Measurements from ENCODE around the gene RFX2. TPM values are rescaled to one million over a fixed set of nuclear protein-coding genes. Genes with fewer than 3 reads are reported as not detected.

The RFX2 gene
- polyA plus RNA-seq, 2 donors = 5.3 to 8.8 TPM

- Histone ChIP-seq H3K27me3 (ENCODE audit: control insufficient read depth in 1 of 2, insufficient read depth in 2 of 2, low read length in 2 of 2) (no peaks in the 10 kb centered on the region), H3K27ac (ENCODE audit: low read depth in 2 of 2, low read length in 1 of 2) (no peak overlapping the region), H3K9me3 (ENCODE audit: control insufficient read depth in 2 of 2, insufficient read depth in 1 of 2, low read depth in 1 of 2, low read length in 1 of 2) (no peaks in the 10 kb centered on the region), H3K36me3 (ENCODE audit: control insufficient read depth in 2 of 2, insufficient read depth in 2 of 2, low read length in 1 of 2) (peaks cover 0 to 23% of the 10 kb centered on the region in 2 donors), H3K4me3 (ENCODE audit: low read depth in 1 of 2, low read length in 2 of 2) (no peak overlapping the region), H3K4me1 (ENCODE audit: control insufficient read depth in 2 of 2, insufficient read depth in 2 of 2, low read length in 1 of 2) (no peaks in the 10 kb centered on the region)
- WGBS, 2 donors = 94% methylated on average over 26 of the region's 26 CpGs
Observed at GRCh38 chr19:6002591-6002990, 107.7 kb downstream of the RFX2 start.

- Histone ChIP-seq H3K36me3 (ENCODE audit: control insufficient read depth in 2 of 2, insufficient read depth in 2 of 2, low read length in 1 of 2) (peaks cover 0 to 19% of the 10 kb centered on the region in 2 donors), H3K9me3 (ENCODE audit: control insufficient read depth in 2 of 2, insufficient read depth in 1 of 2, low read depth in 1 of 2, low read length in 1 of 2) (no peaks in the 10 kb centered on the region), H3K27me3 (ENCODE audit: control insufficient read depth in 1 of 2, insufficient read depth in 2 of 2, low read length in 2 of 2) (no peaks in the 10 kb centered on the region), H3K27ac (ENCODE audit: low read depth in 2 of 2, low read length in 1 of 2) (no peak overlapping the region), H3K4me3 (ENCODE audit: low read depth in 1 of 2, low read length in 2 of 2) (no peak overlapping the region), H3K4me1 (ENCODE audit: control insufficient read depth in 2 of 2, insufficient read depth in 2 of 2, low read length in 1 of 2) (peaks cover 0 to 2% of the 10 kb centered on the region in 2 donors)
- 86 to 92% methylated on average over 7 of the region's 7 CpGs for WGBS, 2 donors
Observed at GRCh38 chr19:6000228-6000847, 110.0 kb downstream of the RFX2 start.

- H3K4me1 ChIP-seq (ENCODE audit: control insufficient read depth in 2 of 2, insufficient read depth in 2 of 2, low read length in 1 of 2) = peaks cover 0 to 3% of the 10 kb centered on the region in 2 donors
- H3K27me3 ChIP-seq (ENCODE audit: control insufficient read depth in 1 of 2, insufficient read depth in 2 of 2, low read length in 2 of 2) = no peaks in the 10 kb centered on the region
- no peak overlapping the region for H3K4me3 ChIP-seq (ENCODE audit: low read depth in 1 of 2, low read length in 2 of 2)
- 91 to 95% methylated on average over 6 of the region's 6 CpGs for WGBS, 2 donors
- no peak overlapping the region for H3K27ac ChIP-seq (ENCODE audit: low read depth in 2 of 2, low read length in 1 of 2)
- H3K36me3 ChIP-seq (ENCODE audit: control insufficient read depth in 2 of 2, insufficient read depth in 2 of 2, low read length in 1 of 2) = peaks cover 0 to 21% of the 10 kb centered on the region in 2 donors
- H3K9me3 ChIP-seq (ENCODE audit: control insufficient read depth in 2 of 2, insufficient read depth in 1 of 2, low read depth in 1 of 2, low read length in 1 of 2) = no peaks in the 10 kb centered on the region
Observed at GRCh38 chr19:5999693-6000092, 110.6 kb downstream of the RFX2 start.

- H3K27ac ChIP-seq (ENCODE audit: low read depth in 2 of 2, low read length in 1 of 2) = no peak overlapping the region
- H3K36me3 ChIP-seq (ENCODE audit: control insufficient read depth in 2 of 2, insufficient read depth in 2 of 2, low read length in 1 of 2) = peaks cover 0 to 9% of the 10 kb centered on the region in 2 donors
- 81 to 86% methylated on average over 17 of the region's 17 CpGs for WGBS, 2 donors
Observed at GRCh38 chr19:5997371-5997770, 112.9 kb downstream of the RFX2 start.

GRCh38 chr19:5996623-5997320, 113.5 kb downstream of the RFX2 start:
- Histone ChIP-seq H3K27ac (ENCODE audit: low read depth in 2 of 2, low read length in 1 of 2) (no peak overlapping the region), H3K4me1 (ENCODE audit: control insufficient read depth in 2 of 2, insufficient read depth in 2 of 2, low read length in 1 of 2) (peaks cover 0 to 3% of the 10 kb centered on the region in 2 donors), H3K9me3 (ENCODE audit: control insufficient read depth in 2 of 2, insufficient read depth in 1 of 2, low read depth in 1 of 2, low read length in 1 of 2) (no peaks in the 10 kb centered on the region), H3K36me3 (ENCODE audit: control insufficient read depth in 2 of 2, insufficient read depth in 2 of 2, low read length in 1 of 2) (peaks cover 0 to 5% of the 10 kb centered on the region in 2 donors), H3K4me3 (ENCODE audit: low read depth in 1 of 2, low read length in 2 of 2) (no peak overlapping the region), H3K27me3 (ENCODE audit: control insufficient read depth in 1 of 2, insufficient read depth in 2 of 2, low read length in 2 of 2) (no peaks in the 10 kb centered on the region)
- 91 to 92% methylated on average over 37 of the region's 37 CpGs for WGBS, 2 donors

More at GRCh38 chr19:5997371-5997770, 112.9 kb downstream of the RFX2 start:
- Histone ChIP-seq H3K9me3 (ENCODE audit: control insufficient read depth in 2 of 2, insufficient read depth in 1 of 2, low read depth in 1 of 2, low read length in 1 of 2) (no peaks in the 10 kb centered on the region), H3K4me3 (ENCODE audit: low read depth in 1 of 2, low read length in 2 of 2) (no peak overlapping the region), H3K4me1 (ENCODE audit: control insufficient read depth in 2 of 2, insufficient read depth in 2 of 2, low read length in 1 of 2) (peaks cover 0 to 3% of the 10 kb centered on the region in 2 donors), H3K27me3 (ENCODE audit: control insufficient read depth in 1 of 2, insufficient read depth in 2 of 2, low read length in 2 of 2) (no peaks in the 10 kb centered on the region)

- Histone ChIP-seq H3K27me3 (ENCODE audit: control insufficient read depth in 1 of 2, insufficient read depth in 2 of 2, low read length in 2 of 2) (no peaks in the 10 kb centered on the region), H3K4me3 (ENCODE audit: low read depth in 1 of 2, low read length in 2 of 2) (no peak overlapping the region), H3K4me1 (ENCODE audit: control insufficient read depth in 2 of 2, insufficient read depth in 2 of 2, low read length in 1 of 2) (peaks cover 0 to 3% of the 10 kb centered on the region in 2 donors), H3K9me3 (ENCODE audit: control insufficient read depth in 2 of 2, insufficient read depth in 1 of 2, low read depth in 1 of 2, low read length in 1 of 2) (no peaks in the 10 kb centered on the region), H3K27ac (ENCODE audit: low read depth in 2 of 2, low read length in 1 of 2) (no peak overlapping the region), H3K36me3 (ENCODE audit: control insufficient read depth in 2 of 2, insufficient read depth in 2 of 2, low read length in 1 of 2) (peaks cover 0 to 4% of the 10 kb centered on the region in 2 donors)
- 89 to 90% methylated on average over 26 of the region's 26 CpGs for WGBS, 2 donors
Observed at GRCh38 chr19:5996102-5996501, 114.2 kb downstream of the RFX2 start.

GRCh38 chr19:5995606-5996005, 114.7 kb downstream of the RFX2 start:
- Histone ChIP-seq H3K4me1 (ENCODE audit: control insufficient read depth in 2 of 2, insufficient read depth in 2 of 2, low read length in 1 of 2) (peaks cover 0 to 3% of the 10 kb centered on the region in 2 donors), H3K4me3 (ENCODE audit: low read depth in 1 of 2, low read length in 2 of 2) (no peak overlapping the region), H3K9me3 (ENCODE audit: control insufficient read depth in 2 of 2, insufficient read depth in 1 of 2, low read depth in 1 of 2, low read length in 1 of 2) (no peaks in the 10 kb centered on the region), H3K27ac (ENCODE audit: low read depth in 2 of 2, low read length in 1 of 2) (no peak overlapping the region), H3K27me3 (ENCODE audit: control insufficient read depth in 1 of 2, insufficient read depth in 2 of 2, low read length in 2 of 2) (no peaks in the 10 kb centered on the region), H3K36me3 (ENCODE audit: control insufficient read depth in 2 of 2, insufficient read depth in 2 of 2, low read length in 1 of 2) (peaks cover 0 to 4% of the 10 kb centered on the region in 2 donors)
- 92 to 93% methylated on average over 16 of the region's 16 CpGs for WGBS, 2 donors

GRCh38 chr19:5994405-5995165, 115.7 kb downstream of the RFX2 start:
- Histone ChIP-seq H3K4me3 (ENCODE audit: low read depth in 1 of 2, low read length in 2 of 2) (no peak overlapping the region), H3K4me1 (ENCODE audit: control insufficient read depth in 2 of 2, insufficient read depth in 2 of 2, low read length in 1 of 2) (peaks cover 2 to 3% of the 10 kb centered on the region in 2 donors), H3K9me3 (ENCODE audit: control insufficient read depth in 2 of 2, insufficient read depth in 1 of 2, low read depth in 1 of 2, low read length in 1 of 2) (no peaks in the 10 kb centered on the region), H3K36me3 (ENCODE audit: control insufficient read depth in 2 of 2, insufficient read depth in 2 of 2, low read length in 1 of 2) (peaks cover 0 to 4% of the 10 kb centered on the region in 2 donors), H3K27ac (ENCODE audit: low read depth in 2 of 2, low read length in 1 of 2) (no peak overlapping the region), H3K27me3 (ENCODE audit: control insufficient read depth in 1 of 2, insufficient read depth in 2 of 2, low read length in 2 of 2) (no peaks in the 10 kb centered on the region)
- 91% methylated on average over 24 to 29 of the region's 29 CpGs for WGBS, 2 donors

GRCh38 chr19:5993648-5994358, 116.5 kb downstream of the RFX2 start:
- no peaks in the 10 kb centered on the region for H3K9me3 ChIP-seq (ENCODE audit: control insufficient read depth in 2 of 2, insufficient read depth in 1 of 2, low read depth in 1 of 2, low read length in 1 of 2)
- 58 to 62% methylated on average over 30 of the region's 30 CpGs for WGBS, 2 donors
- no peaks in the 10 kb centered on the region for H3K27me3 ChIP-seq (ENCODE audit: control insufficient read depth in 1 of 2, insufficient read depth in 2 of 2, low read length in 2 of 2)
- no peak overlapping the region for H3K4me3 ChIP-seq (ENCODE audit: low read depth in 1 of 2, low read length in 2 of 2)
- peak overlapping the region; percentile 19 to 34 for H3K27ac ChIP-seq (ENCODE audit: low read depth in 2 of 2, low read length in 1 of 2)
- H3K4me1 ChIP-seq (ENCODE audit: control insufficient read depth in 2 of 2, insufficient read depth in 2 of 2, low read length in 1 of 2) = peaks cover 2 to 3% of the 10 kb centered on the region in 2 donors
- peaks cover 0 to 4% of the 10 kb centered on the region in 2 donors for H3K36me3 ChIP-seq (ENCODE audit: control insufficient read depth in 2 of 2, insufficient read depth in 2 of 2, low read length in 1 of 2)
